ENCODE results near the gene OLFML2A. TPM values are rescaled to one million over a fixed set of nuclear protein-coding genes. Genes with fewer than 3 reads are reported as not detected.

Gene OLFML2A
- total and polyA plus RNA-seq, 4 donors, result 5.3 to 66.0 (median 25.1) TPM

DNA sequence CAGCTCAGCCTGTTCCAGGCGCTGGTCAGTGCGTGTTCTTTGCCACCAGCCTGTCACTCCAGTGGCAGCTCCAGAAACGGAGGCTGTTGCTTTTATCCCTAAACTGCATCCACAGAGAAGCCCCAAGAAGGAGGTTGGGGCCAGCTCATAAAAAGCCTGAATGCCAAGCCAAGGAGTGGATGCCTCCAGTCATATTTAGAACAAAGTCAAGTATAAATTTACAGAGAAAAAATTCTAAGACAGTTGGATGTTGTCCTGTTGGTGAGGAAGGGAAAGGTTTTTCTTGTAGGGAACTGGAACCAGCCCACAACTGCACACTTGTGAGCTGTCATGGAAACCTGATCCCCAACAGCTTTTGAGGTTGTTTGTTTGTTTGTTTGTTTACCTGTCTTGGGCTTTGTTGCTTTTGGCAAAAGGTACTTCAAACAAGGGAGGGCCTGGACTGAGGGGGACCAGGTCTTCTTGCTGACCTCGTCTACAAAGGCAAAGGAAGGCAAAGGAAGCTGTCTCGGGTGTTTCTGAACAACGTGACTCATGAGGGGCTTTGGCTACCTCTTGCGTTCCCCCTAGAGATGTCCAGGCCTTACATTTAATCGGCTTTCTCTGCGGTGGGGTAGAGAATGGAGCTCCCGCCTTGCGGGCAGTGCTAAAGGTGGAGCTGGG is 36.7 kb downstream of the OLFML2A start:
- Histone ChIP-seq H3K27me3 (ENCODE audit: control insufficient read depth, insufficient read depth, low read length) (no peaks in the 10 kb centered on the region), H3K4me3 (ENCODE audit: low read depth, low read length) (no peak overlapping the region), H3K9me3 (ENCODE audit: control insufficient read depth, insufficient read depth, low read length) (no peaks in the 10 kb centered on the region), H3K4me1 (ENCODE audit: control insufficient read depth, insufficient read depth, low read length) (peaks cover 37% of the 10 kb centered on the region), H3K27ac (ENCODE audit: low read depth, low read length) (peak overlapping the region; percentile 89), H3K36me3 (ENCODE audit: control insufficient read depth, insufficient read depth, low read length) (peaks cover 7% of the 10 kb centered on the region)
- DNase-seq (ENCODE audit: low read depth in 4 of 6, low spot score in 6 of 6), result no peak
- WGBS (ENCODE audit: insufficient coverage), result 59% methylated on average over 10 of the region's 11 CpGs

DNA sequence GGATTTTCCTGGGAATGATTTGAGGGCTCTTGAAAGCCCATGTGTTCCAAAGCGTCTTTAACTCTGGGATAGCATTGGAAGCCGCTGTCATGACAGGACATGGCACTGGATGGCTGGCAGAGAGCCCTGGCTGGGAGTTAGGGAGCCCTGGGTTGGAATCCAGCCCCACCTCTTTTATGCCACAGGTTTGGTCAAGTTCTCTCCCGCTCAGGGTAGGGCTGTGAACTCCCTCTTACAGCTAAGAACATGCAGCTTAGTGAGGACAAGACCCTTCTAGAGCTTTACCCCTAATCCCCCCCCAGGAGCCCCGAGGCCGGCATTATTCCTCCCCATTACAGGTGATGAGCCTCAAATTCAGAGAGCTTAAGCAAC is 37.2 kb downstream of the OLFML2A start:
- peaks cover 37% of the 10 kb centered on the region for H3K4me1 ChIP-seq (ENCODE audit: control insufficient read depth, insufficient read depth, low read length)
- no peak for DNase-seq (ENCODE audit: low read depth in 4 of 6, low spot score in 6 of 6)

DNA sequence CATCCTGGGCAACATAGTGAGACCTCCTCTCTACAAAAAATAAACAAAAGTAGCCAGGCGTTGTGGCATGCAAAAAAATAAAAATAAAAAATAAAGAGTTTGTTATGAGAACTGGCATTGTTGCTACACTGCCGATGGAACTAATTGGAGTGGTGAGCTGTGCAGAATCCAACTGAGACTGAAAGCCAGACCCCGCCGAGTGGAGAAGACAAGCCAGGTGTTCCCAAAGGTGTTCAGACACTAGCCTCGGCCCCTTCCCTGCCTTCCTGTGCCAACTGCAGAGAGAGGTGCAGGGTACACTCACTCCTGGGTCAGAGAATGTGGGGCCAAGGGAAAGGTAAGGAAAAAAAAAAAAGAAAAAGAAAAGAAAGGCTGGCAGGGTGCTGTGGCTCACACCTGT is 38.7 kb downstream of the OLFML2A start:
- Histone ChIP-seq H3K9me3 (ENCODE audit: control insufficient read depth, insufficient read depth, low read length) (no peaks in the 10 kb centered on the region), H3K4me1 (ENCODE audit: control insufficient read depth, insufficient read depth, low read length) (peaks cover 40% of the 10 kb centered on the region), H3K4me3 (ENCODE audit: low read depth, low read length) (no peak overlapping the region), H3K27ac (ENCODE audit: low read depth, low read length) (no peak overlapping the region), H3K27me3 (ENCODE audit: control insufficient read depth, insufficient read depth, low read length) (no peaks in the 10 kb centered on the region), H3K36me3 (ENCODE audit: control insufficient read depth, insufficient read depth, low read length) (no peaks in the 10 kb centered on the region)
- WGBS (ENCODE audit: insufficient coverage), result 98% methylated on average over 4 of the region's 5 CpGs
- no peak for DNase-seq (ENCODE audit: low read depth in 4 of 6, low spot score in 6 of 6)

More for the DNA sequence above, 37.2 kb downstream of the OLFML2A start:
- Histone ChIP-seq H3K4me3 (ENCODE audit: low read depth, low read length) (no peak overlapping the region), H3K9me3 (ENCODE audit: control insufficient read depth, insufficient read depth, low read length) (no peaks in the 10 kb centered on the region), H3K27me3 (ENCODE audit: control insufficient read depth, insufficient read depth, low read length) (no peaks in the 10 kb centered on the region), H3K36me3 (ENCODE audit: control insufficient read depth, insufficient read depth, low read length) (peaks cover 7% of the 10 kb centered on the region), H3K27ac (ENCODE audit: low read depth, low read length) (no peak overlapping the region)
- 67% methylated on average over 5 of the region's 5 CpGs for WGBS (ENCODE audit: insufficient coverage)

DNA sequence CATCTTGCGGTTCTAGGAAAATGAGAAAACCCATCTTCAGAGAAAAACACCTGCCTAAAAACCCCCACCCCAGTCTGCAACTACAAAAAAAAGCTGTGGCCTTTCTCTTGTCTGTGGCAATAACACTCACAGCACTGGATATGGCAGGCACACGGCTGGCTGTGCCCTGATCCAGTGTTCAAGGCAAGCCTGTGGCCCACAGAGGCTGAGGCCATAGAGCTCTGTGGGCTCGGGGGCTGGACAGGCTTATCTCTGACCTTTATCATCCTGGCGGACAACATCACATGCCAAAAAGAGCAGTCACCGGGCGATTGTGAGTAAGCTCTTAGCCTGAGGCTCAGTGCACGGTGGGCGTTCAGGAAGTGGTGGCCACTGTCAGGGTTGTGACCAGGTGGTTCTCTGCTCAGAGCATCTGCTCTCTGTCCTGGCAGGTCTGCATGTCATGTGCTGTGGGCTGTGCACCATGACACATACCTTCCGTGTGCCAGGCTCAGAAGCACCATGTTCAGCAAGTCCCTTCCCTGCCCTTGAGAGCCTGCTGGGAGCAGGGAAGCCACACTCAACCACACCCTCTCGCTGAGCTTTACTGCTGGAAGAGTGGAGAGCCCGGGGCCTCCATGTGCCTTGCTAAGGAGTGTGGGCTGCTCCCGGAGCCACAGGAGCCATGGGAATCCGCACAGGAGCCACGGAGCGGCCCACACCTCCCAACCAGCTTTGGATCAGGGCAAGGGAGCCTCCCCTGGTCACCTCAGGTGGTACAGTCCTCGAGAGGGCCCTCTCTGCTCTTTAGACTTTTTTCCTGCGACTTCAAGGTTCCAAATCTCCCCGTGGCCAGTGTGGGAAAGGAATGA is 41.7 kb downstream of the OLFML2A start:
- Histone ChIP-seq H3K4me3 (ENCODE audit: low read depth, low read length) (no peak overlapping the region), H3K9me3 (ENCODE audit: control insufficient read depth, insufficient read depth, low read length) (no peaks in the 10 kb centered on the region), H3K36me3 (ENCODE audit: control insufficient read depth, insufficient read depth, low read length) (no peaks in the 10 kb centered on the region), H3K27ac (ENCODE audit: low read depth, low read length) (no peak overlapping the region), H3K27me3 (ENCODE audit: control insufficient read depth, insufficient read depth, low read length) (no peaks in the 10 kb centered on the region), H3K4me1 (ENCODE audit: control insufficient read depth, insufficient read depth, low read length) (peaks cover 21% of the 10 kb centered on the region)
- WGBS (ENCODE audit: insufficient coverage), result 79% methylated on average over 15 of the region's 18 CpGs
- DNase-seq (ENCODE audit: low read depth in 4 of 6, low spot score in 6 of 6), result no peak

DNA sequence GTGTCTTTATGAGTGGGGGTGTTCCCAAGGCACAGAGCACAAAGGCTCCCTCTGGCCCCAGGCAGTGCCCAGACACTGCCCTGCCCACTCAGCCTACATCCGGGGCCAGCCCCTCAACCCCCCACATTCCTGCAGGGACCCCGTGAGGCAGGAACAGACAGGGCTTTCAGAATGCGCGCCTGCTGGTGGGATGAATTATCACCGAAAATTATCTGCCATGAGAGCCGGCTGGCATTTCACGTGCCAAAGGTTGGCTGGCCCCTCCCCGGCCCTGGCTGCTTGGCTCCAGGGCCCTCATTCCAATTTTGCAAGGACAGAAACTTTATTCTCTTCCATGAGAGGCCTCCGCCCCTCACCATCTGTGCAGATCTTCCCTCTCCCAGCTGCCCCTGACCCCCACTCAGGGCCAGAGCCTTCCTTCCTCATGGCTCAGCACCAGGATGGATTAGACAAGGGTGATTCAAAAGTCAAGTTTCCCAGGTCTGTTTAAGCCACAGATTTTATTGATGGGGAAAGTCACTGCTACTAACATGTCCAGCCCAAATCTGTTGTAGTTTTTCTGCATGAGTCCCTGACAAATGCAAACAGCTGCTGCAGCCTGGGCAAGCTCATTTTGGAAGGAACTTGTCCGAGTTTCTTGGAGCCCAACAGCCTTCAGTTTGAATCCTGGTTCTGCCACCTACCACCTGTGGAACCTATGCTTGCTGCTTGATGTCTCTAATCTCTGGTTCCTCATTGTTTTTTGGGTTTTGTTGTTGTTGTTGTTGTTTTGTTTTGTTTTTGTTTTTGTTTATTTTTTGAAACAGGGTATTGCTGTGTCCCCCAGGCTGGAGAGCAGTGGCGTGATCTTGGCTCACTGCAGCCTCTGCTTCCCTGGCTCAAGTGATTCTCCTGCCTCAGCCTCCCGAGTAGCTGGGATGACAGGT is 44.0 kb downstream of the OLFML2A start:
- H3K9me3 ChIP-seq (ENCODE audit: control insufficient read depth, insufficient read depth, low read length), result no peaks in the 10 kb centered on the region
- peak overlapping the region; percentile 64 for H3K27ac ChIP-seq (ENCODE audit: low read depth, low read length)
- WGBS (ENCODE audit: insufficient coverage), result 61% methylated on average over 11 of the region's 12 CpGs
- H3K4me3 ChIP-seq (ENCODE audit: low read depth, low read length), result no peak overlapping the region
- no peaks in the 10 kb centered on the region for H3K36me3 ChIP-seq (ENCODE audit: control insufficient read depth, insufficient read depth, low read length)
- H3K27me3 ChIP-seq (ENCODE audit: control insufficient read depth, insufficient read depth, low read length), result no peaks in the 10 kb centered on the region
- DNase-seq (ENCODE audit: low read depth in 4 of 6, low spot score in 6 of 6), result peak in 1 of 6 donors; percentile 28
- peaks cover 14% of the 10 kb centered on the region for H3K4me1 ChIP-seq (ENCODE audit: control insufficient read depth, insufficient read depth, low read length)

DNA sequence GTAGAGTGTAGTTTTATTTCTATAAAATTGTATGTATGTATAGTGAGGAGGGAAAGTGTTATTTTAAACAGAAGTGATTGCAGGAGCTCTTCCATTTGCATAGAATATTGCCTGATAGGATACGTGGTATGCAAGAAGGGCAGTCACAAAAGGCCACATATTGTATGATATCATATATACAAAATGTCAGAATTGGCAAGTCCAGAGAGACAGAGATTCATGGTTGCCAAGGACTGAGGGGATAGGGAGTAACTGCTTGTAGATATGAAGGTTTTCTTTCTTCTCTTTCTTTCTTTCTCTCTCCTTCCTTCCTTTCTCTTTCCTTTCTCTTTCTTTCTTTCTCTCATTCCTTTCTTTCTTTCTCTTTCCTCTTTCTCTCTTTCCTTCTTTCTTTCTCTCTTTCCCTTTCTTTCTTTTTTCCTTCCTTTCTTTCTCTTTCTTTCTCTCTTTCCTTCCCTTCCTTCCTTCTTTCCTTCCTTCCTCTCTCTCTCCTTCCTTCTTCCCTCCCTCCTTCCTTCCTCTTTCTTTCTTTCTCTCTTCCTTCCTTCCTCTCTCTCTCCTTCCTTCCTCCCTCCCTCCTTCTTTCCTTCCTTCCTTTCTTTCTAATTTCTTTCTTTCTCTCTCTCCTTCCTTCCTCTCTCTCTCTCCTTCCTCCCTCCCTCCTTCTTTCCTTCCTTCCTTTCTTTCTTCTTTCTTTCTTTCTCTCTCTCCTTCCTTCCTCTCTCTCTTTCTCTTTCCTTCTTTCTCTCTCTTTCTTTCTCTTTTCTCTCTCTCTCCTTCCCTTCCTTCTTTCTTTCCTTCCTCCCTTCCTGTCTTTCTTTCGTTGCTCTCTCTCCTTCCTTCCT is 51.8 kb downstream of the OLFML2A start:
- 14% methylated on average over 1 of the region's 2 CpGs for WGBS (ENCODE audit: insufficient coverage)
- peaks cover 8% of the 10 kb centered on the region for H3K4me1 ChIP-seq (ENCODE audit: control insufficient read depth, insufficient read depth, low read length)
- H3K27me3 ChIP-seq (ENCODE audit: control insufficient read depth, insufficient read depth, low read length), result no peaks in the 10 kb centered on the region
- H3K9me3 ChIP-seq (ENCODE audit: control insufficient read depth, insufficient read depth, low read length), result no peaks in the 10 kb centered on the region
- no peak overlapping the region for H3K4me3 ChIP-seq (ENCODE audit: low read depth, low read length)
- no peaks in the 10 kb centered on the region for H3K36me3 ChIP-seq (ENCODE audit: control insufficient read depth, insufficient read depth, low read length)
- H3K27ac ChIP-seq (ENCODE audit: low read depth, low read length), result peak overlapping the region; percentile 33
- no peak for DNase-seq (ENCODE audit: low read depth in 4 of 6, low spot score in 6 of 6)

DNA sequence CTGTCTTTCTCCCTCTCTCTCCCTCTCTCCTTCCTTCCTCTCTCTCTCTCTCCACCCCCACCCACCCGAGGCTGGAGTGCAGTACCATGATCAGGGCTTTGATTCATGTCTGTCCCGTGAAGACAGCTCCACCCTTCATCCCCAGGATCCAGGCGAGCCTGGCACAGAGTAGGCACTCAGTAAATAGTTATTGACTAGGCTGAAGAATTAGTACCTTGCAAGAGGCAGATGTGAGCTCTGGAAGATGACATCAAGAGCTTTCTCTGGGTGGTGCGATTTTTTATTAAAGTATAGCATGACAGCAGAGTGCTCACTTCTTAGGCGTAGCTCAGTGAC is 52.4 kb downstream of the OLFML2A start:
- 36% methylated on average over 2 of the region's 5 CpGs for WGBS (ENCODE audit: insufficient coverage)
- no peak overlapping the region for H3K4me3 ChIP-seq (ENCODE audit: low read depth, low read length)
- H3K27me3 ChIP-seq (ENCODE audit: control insufficient read depth, insufficient read depth, low read length), result no peaks in the 10 kb centered on the region
- H3K27ac ChIP-seq (ENCODE audit: low read depth, low read length), result peak overlapping the region; percentile 33
- no peak for DNase-seq (ENCODE audit: low read depth in 4 of 6, low spot score in 6 of 6)
- peaks cover 9% of the 10 kb centered on the region for H3K4me1 ChIP-seq (ENCODE audit: control insufficient read depth, insufficient read depth, low read length)
- no peaks in the 10 kb centered on the region for H3K9me3 ChIP-seq (ENCODE audit: control insufficient read depth, insufficient read depth, low read length)
- H3K36me3 ChIP-seq (ENCODE audit: control insufficient read depth, insufficient read depth, low read length), result no peaks in the 10 kb centered on the region

DNA sequence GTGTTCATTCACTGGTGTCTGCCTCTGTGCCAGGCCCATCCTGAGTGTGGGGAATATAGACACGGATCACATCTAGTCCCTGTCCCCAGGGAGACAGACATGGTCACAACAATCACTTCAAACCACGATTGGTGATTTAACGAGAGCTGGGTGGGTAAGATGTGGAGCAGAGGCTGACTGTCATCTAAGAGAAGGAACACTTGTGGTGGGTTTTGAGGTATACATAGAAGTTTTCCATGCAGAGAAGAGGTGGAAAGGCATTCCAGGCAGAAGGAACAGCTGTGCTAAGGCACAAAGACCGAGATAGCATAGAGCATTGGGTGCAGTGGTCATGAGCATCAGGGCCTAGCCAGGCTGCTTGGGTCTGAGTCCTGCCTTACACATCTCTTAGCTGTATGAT is 53.7 kb downstream of the OLFML2A start:
- Histone ChIP-seq H3K9me3 (ENCODE audit: control insufficient read depth, insufficient read depth, low read length) (no peaks in the 10 kb centered on the region), H3K36me3 (ENCODE audit: control insufficient read depth, insufficient read depth, low read length) (no peaks in the 10 kb centered on the region), H3K4me1 (ENCODE audit: control insufficient read depth, insufficient read depth, low read length) (peaks cover 22% of the 10 kb centered on the region), H3K4me3 (ENCODE audit: low read depth, low read length) (no peak overlapping the region), H3K27me3 (ENCODE audit: control insufficient read depth, insufficient read depth, low read length) (no peaks in the 10 kb centered on the region), H3K27ac (ENCODE audit: low read depth, low read length) (no peak overlapping the region)
- WGBS (ENCODE audit: insufficient coverage), result 90% methylated on average over 2 of the region's 4 CpGs
- DNase-seq (ENCODE audit: low read depth in 4 of 6, low spot score in 6 of 6), result no peak

All from spinal cord (tissue), 10 donors.